Peyer's patch (tissue), 4 donors: Measurements from ENCODE around the gene ZFP36L2. TPM values are rescaled to one million over a fixed set of nuclear protein-coding genes. Genes with fewer than 3 reads are reported as not detected.

Source experiments
- DNase-seq, 3 donors: peaks; one replicate each; pipeline ENCODE4 v3.0.0-alpha.2; 2017 to 2019
- H3K27ac ChIP-seq, 4 donors: fragments of 200-600 bp; sonication (generic); one replicate each; pipeline ENCODE4 v1.5.1; 2016 to 2019
- H3K27me3 ChIP-seq, 2 donors: fragments of 200-600 bp; sonication (generic); one replicate each; pipeline ENCODE4 v1.5.1; 2019
- H3K36me3 ChIP-seq, 3 donors: fragments of 200-600 bp; sonication (generic); one replicate each; pipeline ENCODE4 v1.5.1; 2016 to 2019
- H3K4me1 ChIP-seq, 4 donors: fragments of 200-600 bp; sonication (generic); one replicate each; pipeline ENCODE4 v1.5.1; 2016 to 2019
- H3K4me3 ChIP-seq, 4 donors: fragments of 200-600 bp; sonication (generic); 1 replicate in 3 of 4; 2 replicates in 1 of 4; pipeline ENCODE4 v1.5.1; 2016 to 2019; ENCODE audit warnings: mild to moderate bottlenecking in 1 of 4
- H3K9me3 ChIP-seq, 4 donors: fragments of 200-600 bp; sonication (generic); one replicate each; pipeline ENCODE4 v1.5.1; 2016 to 2019; ENCODE audit warnings: mild to moderate bottlenecking in 1 of 4
- POLR2A ChIP-seq, 2 donors: fragments of 450-650 bp; IDR thresholded peaks; one replicate each; pipeline ENCODE4 v1.5.1; 2017; ENCODE audit warnings: antibody characterized with exemption in 2 of 2, mild to moderate bottlenecking in 2 of 2, moderate library complexity in 2 of 2
- total RNA-seq, 4 donors: library from RNA; depleted of rRNA; stranded (reverse); fragments of >200 nt; gene quantifications; one replicate each; pipeline ENCODE4 v1.1.0, GENCODE V29; 2016
- TF ChIP-seq, protein P1 (sequence below), 6 experiments: fragments of 450-650 bp in 4 of 6; fragments of 200-600 bp in 2 of 6; sonication (generic) in 1 of 6; IDR thresholded peaks; one replicate each; pipeline ENCODE4 v1.5.1; 2017 to 2019; ENCODE audit warnings: antibody characterized with exemption in 6 of 6, mild to moderate bottlenecking in 3 of 6, moderate library complexity in 1 of 6

ZFP36L2 gene
- total RNA-seq, 4 donors from 2014 or later = 90.4 to 227 (median 148) TPM

DNA sequence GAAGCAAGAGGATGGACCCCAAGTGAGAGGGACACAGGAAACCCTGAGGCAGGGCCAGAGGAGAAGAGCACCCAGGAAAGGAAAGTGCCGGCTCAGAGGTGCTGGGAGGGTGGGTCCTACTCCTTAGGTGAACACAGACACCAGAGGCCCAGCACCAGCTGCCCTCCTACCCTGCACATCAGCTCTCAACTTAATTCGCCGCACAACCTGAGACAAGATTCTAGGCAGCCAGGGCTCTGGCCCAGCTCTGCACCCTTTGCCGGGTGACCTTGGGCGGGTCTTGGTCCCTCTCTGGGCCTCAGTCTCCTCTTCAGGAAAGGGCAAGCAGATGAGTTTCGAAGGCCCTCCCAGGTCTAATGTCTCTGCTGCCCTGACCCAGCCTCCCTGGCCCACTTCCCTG lies 28.1 kb downstream of the ZFP36L2 start:
- Histone ChIP-seq H3K4me1 (peaks cover 4 to 27% (median 20%) of the 10 kb centered on the region in 4 donors), H3K27ac (no peak overlapping the region), H3K27me3 (no peaks in the 10 kb centered on the region), H3K4me3 (no peak overlapping the region), H3K9me3 (no peaks in the 10 kb centered on the region), H3K36me3 (no peaks in the 10 kb centered on the region)
- no peak for DNase-seq
- TF ChIP-seq POLR2A (IDR thresholded peaks at IDR 0.05) = no peak
- TF ChIP-seq, protein P1, sequence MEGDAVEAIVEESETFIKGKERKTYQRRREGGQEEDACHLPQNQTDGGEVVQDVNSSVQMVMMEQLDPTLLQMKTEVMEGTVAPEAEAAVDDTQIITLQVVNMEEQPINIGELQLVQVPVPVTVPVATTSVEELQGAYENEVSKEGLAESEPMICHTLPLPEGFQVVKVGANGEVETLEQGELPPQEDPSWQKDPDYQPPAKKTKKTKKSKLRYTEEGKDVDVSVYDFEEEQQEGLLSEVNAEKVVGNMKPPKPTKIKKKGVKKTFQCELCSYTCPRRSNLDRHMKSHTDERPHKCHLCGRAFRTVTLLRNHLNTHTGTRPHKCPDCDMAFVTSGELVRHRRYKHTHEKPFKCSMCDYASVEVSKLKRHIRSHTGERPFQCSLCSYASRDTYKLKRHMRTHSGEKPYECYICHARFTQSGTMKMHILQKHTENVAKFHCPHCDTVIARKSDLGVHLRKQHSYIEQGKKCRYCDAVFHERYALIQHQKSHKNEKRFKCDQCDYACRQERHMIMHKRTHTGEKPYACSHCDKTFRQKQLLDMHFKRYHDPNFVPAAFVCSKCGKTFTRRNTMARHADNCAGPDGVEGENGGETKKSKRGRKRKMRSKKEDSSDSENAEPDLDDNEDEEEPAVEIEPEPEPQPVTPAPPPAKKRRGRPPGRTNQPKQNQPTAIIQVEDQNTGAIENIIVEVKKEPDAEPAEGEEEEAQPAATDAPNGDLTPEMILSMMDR (IDR thresholded peaks at IDR 0.05) = no peak

DNA sequence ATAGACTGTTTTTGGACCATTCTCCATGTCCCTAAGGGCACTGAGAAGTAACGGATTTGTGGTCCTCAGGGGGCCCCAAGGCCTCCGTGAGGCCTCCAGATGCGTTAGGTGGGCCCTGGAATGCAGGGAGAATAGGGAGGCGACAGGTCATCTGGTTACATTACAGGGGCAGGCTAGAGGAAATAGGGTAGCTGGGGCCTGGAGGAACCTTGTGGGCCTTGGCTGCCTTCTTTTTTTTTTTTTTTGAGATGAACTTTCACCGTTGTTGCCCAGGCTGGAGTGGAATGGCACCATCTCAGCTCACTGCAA lies 28.9 kb downstream of the ZFP36L2 start:
- Histone ChIP-seq H3K36me3 (no peaks in the 10 kb centered on the region), H3K27ac (no peak overlapping the region), H3K4me3 (no peak overlapping the region), H3K9me3 (no peaks in the 10 kb centered on the region), H3K27me3 (no peaks in the 10 kb centered on the region), H3K4me1 (peaks cover 4 to 34% (median 21%) of the 10 kb centered on the region in 4 donors)
- no peak for TF ChIP-seq POLR2A (IDR thresholded peaks at IDR 0.05)
- TF ChIP-seq, protein P1 (IDR thresholded peaks at IDR 0.05) = no peak
- no peak for DNase-seq

DNA sequence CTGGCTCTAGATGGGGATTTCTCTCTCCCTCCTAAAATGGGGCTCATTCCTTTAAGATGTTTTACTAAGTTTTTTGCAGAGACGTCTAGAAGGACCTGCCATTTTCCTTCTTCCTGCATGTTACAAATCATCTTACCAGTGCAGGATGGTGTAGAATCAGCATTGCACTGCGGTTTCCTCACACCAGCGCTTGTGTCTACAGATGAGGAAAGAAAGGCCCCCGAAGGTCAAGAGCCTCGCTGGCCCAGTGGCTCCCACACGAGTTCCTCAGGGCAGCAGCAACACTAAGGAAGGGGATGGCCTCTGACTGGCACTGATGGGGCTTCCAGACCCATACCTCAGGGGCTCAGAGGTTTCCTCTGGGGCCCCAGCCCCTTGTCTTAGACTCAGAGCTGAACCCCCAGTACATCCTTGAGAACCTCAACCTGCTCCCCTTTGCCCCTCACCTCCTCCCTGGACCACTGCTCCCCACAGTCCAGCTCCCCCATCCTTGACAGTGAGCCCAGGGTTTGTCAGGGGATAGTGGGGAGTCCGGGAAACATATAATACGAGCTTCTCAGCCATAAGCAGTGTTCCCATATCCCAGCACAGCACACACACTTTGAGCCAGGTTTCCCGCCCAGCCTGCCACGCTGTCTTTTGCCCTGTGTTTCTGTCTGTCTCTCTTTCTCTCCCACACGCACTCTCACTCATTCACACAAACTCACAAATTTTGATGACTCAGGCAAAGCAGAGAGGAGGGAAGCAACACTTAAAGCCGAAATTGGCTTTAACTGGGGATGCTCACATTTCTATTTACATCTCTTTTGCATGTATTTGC lies 29.4 kb downstream of the ZFP36L2 start:
- Histone ChIP-seq H3K36me3 (no peaks in the 10 kb centered on the region), H3K27me3 (no peaks in the 10 kb centered on the region), H3K9me3 (no peaks in the 10 kb centered on the region), H3K4me1 (peaks cover 4 to 40% (median 21%) of the 10 kb centered on the region in 4 donors), H3K4me3 (no peak overlapping the region), H3K27ac (peak overlapping the region in 1 of 4 donors; percentile 76)
- TF ChIP-seq POLR2A (IDR thresholded peaks at IDR 0.05) = no peak
- TF ChIP-seq, protein P1 (IDR thresholded peaks at IDR 0.05) = no peak
- no peak for DNase-seq

DNA sequence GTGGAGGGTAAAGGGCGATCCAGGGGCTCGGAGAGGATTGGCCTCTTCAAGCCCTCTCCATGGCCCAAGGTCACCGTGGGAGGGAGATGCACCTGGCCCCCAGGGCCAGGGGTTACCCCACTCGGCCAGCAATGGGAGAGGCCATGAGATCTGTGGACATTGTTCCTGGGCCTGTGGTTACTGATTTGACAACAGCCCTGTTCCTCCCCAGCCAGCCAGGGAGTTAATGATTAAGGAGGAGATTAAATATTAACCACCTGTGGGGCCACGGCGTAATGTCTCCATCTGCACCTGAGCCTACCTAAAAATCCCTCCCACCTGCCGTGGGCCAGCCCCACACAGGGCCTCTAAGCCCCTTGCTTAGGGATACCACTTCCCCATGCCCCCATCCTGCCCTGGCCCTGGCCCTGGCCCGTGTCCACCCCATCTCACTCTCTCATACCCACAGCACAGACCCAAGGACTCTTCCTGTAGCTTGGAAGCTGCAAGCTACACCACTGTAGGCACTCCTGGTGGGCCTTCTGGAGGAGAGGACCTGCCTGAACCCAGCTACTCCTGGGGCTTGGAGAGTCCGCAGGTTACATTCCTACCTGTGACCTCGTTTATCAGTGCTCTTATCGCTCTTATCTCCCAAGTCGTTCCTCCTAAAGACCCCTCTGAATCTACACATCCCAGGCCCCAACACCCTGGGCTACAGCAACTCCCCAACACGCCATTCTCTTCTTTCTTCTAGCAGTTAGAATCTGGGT lies 32.1 kb downstream of the ZFP36L2 start:
- H3K36me3 ChIP-seq = no peaks in the 10 kb centered on the region
- DNase-seq = peak in 2 of 3 donors; percentile 84 to 86
- H3K4me1 ChIP-seq = peaks cover 4 to 49% (median 21%) of the 10 kb centered on the region in 4 donors
- H3K4me3 ChIP-seq = peak overlapping the region in 2 of 4 donors; percentile 12 to 37
- H3K9me3 ChIP-seq = no peaks in the 10 kb centered on the region
- H3K27me3 ChIP-seq = no peaks in the 10 kb centered on the region
- peak overlapping the region; percentile 76 to 99 (median 89) for H3K27ac ChIP-seq
- TF ChIP-seq, protein P1 (IDR thresholded peaks at IDR 0.05) = no peak
- TF ChIP-seq POLR2A (IDR thresholded peaks at IDR 0.05) = peak in 1 of 2 donors; percentile 29

DNA sequence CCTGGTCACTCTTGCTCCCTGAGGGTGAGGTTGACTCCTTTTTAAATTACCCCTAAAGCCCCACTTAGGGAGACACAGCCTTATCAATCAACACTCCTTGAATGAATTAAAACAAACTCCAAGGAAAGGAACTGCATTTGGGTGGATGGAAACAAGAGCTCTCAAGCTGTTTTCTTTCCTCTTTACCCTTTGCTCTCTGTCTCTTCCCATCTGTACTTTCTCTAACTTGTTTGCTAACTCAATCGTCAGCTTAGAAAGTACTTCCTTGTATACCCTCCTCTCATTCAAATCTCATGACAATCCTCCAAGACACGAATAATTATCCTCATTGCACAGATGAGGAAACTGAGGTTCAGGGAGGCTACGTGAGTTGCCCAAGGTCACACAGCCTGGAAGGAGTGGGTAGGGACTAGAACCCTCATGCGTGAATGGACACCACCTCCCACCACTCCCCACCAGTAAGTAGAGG lies 32.7 kb downstream of the ZFP36L2 start:
- Histone ChIP-seq H3K4me3 (no peak overlapping the region), H3K9me3 (no peaks in the 10 kb centered on the region), H3K36me3 (no peaks in the 10 kb centered on the region), H3K27me3 (no peaks in the 10 kb centered on the region), H3K4me1 (peaks cover 4 to 49% (median 21%) of the 10 kb centered on the region in 4 donors), H3K27ac (peak overlapping the region; percentile 76 to 99 (median 89))
- DNase-seq = no peak
- TF ChIP-seq POLR2A (IDR thresholded peaks at IDR 0.05) = no peak
- TF ChIP-seq, protein P1 (IDR thresholded peaks at IDR 0.05) = no peak
